ENCODE data around the gene SDS.

SDS gene

GRCh38 chr12:113345318-113345717 lies 58.4 kb downstream of the SDS start:
- no peak for DNase-seq
